ENCODE data around the gene PXDN.

PXDN gene

DNA sequence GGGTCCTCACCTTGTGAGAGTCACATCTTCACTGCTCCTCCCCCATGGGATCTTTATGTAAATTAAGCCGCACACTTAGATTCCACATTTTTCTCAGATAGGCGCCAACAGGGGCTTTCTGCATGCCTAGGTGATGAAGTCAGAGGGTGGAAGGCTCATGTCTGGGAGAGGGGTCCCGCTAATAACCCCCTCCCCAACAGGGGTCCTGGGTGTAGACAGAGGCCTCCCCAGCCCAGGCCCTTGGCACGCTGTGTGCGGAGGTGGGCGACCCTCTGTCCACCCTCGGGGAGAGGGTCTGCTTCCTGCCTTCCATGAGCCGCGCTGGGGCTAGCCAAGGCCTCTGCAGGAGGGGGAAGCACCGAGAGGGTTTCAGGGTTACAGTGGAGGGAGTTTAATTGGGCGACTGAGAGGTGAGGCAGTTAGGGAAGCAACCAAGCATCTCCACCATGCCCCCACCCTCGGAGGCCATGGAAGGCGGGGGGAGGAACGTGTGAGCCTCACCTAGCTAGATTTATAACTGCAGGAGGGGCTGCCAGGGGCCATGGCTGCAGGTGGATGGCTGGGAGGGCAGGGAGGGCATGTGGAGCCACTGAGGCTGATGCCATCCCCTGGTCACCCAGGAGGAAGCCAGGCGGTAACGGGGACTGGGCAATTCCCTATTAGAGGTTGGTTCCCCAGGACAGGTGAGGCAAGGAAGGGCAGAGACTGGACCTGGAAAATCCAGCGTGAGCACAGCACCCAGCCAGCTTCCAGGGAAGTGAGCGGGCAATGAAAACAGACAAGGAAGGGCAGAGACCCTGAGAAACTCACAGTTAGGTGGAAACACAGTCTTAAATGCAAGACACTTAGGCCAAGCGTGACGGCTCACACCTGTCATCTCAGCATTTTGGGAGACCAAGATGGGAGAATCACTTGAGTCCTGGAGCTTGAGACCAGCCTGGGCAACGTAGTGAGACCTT, 7.7 kb upstream of the PXDN start:
- no peak for DNase-seq

DNA sequence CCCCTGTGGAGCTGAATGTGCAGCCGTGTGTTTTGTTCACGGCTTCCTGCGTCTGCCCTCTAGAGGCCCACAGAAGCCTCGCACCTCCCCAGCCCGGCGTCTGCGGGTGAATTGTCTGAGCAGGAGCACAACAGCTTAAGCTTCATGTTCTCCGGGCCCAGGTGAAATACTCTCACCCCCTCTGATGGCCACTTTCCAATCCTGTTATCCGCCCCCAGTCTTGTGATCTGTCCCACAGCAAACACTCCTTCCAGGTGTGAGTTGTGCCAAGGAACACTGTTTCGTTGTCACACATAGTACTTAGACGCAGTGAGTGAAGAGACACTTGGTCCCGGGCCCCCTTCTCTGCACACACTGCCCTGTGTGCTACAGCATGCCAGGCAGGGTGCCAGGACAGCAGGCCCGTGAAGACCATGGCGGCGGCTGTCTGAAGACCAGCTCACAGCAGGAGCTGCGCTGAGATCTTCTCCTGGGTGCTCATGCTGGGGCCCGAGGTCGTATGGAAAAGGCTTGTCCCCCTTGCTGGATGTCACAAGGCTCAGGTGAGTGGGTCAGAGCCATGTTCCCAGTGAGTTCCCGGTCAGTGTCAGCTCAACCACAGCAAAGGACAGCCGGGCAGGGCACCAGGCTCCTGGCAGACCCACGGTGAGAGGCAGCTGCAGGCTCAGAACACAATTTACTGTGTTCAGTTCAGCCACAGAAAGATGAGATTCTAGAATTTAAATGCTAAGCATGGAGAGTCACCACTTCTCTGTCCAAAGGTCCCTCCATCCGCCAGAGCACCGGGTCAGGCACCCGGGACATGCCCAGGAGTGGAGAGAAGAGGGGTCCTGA, 6.8 kb upstream of the PXDN start:
- peak in 2 of 6 experiments; percentile 5 to 10 for DNase-seq

GRCh38 chr2:1750270-1750932, 6.1 kb upstream of the PXDN start:
- no peak for DNase-seq

DNA sequence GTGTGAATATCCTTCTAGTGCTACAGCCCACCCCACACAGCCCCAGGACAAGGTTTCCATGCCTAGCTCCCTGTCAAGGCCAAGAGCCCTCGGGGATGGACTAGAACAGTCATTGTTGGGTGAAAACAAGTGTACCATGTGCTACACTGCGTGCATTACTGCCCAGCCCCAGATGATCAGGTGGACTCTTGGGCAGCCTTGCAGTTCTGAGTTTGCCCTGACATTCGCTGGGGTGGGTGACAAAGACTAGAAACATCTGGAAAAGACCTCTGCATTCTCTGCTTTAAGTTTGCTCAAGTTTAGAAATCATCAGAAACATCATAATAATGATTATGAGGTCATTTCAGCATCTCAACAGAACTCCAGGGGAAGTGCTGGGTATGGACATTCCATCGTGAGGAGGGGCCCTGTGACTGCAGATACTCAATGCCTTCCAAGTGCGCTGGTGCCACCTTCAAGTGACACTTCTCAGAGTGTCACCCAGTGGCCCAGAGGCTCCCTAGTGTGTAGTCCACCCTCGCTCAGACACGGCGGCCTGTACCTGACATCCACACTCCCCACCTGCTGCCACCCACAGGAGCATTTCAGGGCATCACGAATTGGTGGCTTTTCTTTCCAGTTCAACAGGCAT, 5.3 kb upstream of the PXDN start:
- DNase-seq = no peak

DNA sequence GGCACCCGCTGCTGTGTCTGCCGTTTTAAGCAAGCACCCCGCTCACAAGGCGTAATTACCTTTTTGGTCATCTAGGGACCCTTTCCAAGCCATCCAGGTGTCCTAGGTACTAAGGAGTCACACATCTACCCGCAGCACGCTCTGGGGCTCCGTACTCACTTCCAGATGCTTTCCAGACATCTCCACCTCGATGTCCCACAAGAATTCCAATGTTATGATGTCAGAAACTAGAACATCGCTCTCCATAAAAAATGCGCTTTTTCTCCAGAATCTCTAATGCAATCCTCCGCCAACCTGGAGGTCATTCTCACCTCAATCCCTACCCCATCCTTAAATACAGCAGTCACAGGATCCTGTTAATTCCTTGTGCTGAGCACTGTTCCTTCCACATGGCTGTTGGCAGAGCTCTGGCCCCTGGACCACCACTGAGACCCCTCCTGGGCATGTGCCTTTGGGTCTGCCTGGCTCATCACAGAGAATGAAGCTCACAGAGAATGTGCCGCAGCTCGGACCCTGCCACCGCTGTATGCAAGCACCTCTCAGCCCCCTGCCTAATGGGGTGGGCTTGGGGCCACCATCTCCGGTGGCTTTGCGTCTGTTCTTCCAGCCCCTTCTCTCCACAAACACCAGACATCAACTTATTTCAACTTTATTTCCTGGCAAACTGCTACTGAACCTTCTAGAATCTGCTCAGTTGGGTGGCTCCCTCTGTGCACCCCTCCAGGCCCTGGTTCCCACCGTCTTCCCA, 4.6 kb upstream of the PXDN start:
- DNase-seq = no peak

DNA sequence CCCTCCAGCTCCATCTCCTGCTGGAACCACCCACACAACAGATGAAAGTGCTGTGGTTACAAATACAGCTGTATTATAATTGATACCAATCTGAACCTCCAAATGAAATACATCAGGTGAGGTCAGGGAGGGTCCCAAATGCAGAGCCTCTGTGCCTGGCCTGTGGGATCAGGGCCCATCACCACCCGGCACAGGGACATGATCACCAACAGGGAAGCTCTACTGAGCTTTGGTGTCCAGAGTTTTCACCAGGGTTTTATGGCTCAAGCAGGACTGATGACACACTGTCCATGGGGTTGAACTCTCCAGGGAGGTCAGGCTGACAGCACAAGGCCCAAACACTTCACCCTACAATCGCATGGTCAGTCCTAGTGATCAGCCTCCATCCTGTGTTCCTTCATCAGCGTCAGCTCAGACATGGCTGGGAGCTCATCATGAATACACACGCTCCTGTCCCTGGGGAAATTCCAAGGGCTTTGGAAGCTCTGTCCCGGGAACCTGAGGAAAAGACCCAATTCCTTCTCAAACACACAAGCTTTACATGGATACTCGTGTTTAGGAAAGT, 3.9 kb upstream of the PXDN start:
- no peak for DNase-seq

DNA sequence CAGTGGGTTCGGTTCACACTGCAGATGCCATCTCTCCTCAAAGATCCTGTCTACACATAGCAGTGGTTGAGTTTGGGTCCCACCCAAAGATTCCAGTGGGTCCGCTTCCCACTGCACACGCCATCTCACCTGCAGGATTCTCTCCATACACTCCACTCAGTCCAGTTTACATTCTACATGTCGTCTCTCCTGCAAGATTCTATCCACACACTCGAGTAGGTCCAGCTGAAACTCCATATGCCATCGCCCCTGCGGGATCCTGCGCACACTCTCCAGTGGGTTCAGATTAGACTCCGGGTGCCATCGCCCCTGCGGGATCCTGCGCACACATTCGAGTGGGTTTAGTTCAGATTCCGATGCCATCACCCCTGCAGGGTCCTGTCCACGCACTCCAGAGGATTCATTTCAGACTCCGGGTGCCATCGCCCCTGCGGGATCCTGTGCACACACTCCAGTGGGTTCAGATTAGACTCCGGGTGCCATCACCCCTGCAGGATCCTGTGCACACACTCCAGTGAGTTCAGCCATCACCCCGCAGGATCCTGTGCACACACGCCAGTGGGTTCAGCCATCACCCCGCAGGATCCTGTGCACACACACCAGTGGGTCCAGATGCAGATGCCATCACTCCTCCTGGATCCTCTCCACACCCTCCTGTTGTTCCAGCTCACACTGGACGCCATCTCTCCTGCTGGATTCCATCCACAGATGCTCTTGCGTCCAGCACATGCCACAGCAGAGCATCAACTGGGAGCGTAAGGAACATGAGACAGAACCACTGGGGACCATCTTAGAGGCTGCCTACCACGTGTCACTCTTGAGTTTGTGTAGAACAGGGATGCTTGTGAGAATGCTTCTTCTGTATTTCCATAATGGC, 3.0 kb upstream of the PXDN start:
- no peak for DNase-seq

GRCh38 chr2:1746174-1747064, 2.1 kb upstream of the PXDN start:
- no peak for DNase-seq

DNA sequence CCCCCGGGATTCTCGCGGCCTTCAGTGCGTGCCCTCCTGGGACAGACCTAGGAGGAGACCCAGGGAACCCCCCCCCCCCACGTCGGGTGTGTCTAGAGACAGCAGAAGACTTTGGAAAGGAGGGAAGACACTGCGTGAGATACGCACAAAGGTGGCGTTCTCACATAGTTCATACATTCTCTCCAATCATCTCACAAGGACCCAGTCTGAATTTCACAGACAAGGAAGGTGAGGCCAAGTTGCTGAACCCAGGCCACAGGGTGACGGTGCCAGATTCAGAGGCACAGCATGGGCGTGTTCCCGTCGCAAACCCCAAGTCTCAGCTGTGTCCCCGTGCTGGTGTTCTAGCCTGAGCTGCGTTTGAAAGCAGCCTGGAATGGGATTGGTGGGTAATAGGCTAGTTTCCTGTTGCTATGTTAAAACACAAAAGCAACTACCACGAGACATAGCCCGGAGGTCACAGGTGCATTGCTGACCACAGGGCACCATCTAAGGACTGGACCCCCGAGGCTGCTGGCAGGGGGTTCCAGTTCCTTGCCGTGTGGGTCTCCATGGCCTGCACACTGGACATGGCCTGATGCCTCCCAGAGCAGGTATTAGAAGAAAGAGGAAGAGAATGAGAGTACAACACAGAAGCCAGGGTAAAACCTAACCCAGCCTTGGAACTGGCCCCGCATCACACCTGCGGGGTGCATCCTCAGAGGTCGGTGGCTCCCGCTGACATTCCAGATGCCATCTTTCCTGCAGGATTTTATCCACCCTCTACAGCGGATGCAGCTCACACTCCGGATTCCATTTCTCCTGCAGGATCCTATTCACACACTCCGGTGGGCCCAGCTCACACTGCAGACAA, 1.1 kb upstream of the PXDN start:
- no peak for DNase-seq

GRCh38 chr2:1744151-1744445, 217 bp downstream of the PXDN start:
- DNase-seq = no peak

DNA sequence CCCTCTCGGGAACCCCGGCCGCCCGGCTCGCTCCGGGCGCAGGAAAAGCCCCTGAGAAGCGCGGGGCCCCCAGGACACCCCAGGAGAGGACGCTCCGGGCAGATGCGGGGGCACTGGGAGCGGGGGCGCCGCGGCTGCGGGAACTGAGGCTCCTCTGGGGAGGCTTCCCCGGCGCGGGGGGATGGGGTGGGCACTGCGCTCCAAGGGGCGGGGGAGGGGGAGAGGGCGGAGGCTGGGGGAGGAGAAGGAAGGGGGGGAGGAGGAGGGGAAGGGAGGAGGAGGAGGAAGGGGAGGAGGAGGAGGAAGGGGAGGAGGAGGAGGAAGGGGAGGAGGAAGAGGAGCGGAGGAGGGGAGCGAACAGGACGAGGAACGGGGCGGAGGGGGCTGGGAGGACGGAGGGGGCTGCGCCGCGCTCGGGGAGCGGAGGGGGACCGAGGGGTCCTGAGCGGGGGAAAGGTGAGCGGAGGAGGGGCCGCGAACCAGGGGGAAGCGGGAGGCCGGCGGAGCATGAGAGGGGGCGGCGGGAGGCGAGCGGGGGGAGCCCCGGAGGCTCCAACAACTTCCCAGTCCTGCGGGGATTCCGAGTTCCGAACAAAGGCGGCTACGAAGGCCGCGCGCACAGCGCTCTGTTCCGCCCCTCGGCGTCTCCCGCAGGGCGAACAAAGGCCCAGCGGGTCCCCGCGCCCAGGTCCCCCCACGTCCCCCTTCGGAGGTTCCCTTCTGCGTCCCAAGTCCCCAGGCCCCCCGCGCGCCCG, 742 bp downstream of the PXDN start:
- DNase-seq = no peak

DNA sequence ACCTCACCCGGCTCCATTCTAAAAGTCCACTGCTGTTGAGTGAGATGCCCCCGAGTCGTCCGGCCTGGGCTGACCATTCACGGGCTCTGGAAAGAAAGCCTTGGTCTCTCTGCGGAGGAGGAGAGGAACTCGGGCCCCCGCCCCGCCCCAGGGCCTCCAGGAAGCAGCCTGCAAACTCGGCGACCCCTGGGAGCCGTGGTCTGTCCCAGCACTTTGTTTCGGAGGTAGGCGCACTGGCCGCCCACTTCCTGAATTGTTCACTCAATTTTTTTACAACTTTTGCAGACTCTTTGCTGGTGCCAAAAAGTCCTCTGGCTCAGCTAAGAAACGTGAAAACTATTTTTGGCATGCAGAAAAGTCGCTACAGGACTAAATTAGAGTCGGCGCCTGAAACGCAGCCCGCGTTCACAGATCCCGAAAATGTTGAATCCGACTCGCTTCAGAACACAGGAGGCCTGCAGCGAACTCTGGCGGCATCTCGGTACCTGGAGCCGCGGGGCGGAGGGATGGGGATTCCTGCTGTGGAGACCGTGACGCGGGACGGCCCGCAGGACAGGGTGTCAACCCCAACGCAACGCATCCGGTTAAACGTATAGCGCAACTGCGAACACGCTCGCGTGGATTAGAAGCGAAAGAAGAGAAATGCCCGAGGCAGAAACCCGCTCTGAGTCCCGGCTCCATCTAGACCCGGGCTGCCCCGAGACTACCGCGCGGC, 1.5 kb downstream of the PXDN start:
- peak in 3 of 6 experiments; percentile 6 to 9 (median 9) for DNase-seq

GRCh38 chr2:1742301-1742680, 2.0 kb downstream of the PXDN start:
- no peak for DNase-seq

- DNase-seq = no peak
Measured at GRCh38 chr2:1741851-1742250, 2.5 kb downstream of the PXDN start.

- DNase-seq = no peak
Measured at GRCh38 chr2:1740716-1741589, 3.4 kb downstream of the PXDN start.

GRCh38 chr2:1739961-1740715, 4.2 kb downstream of the PXDN start:
- no peak for DNase-seq
